NT2/D1 (cell line): Measurements from ENCODE around the gene THAP9.

Experiments used
- SUZ12 ChIP-seq: IDR thresholded peaks from 2 replicates; pipeline ENCODE4 v1.6.1; 2011; ENCODE audit not compliant: insufficient read length, insufficient read depth; ENCODE audit errors: extremely low read depth
- YY1 ChIP-seq: IDR thresholded peaks from 2 replicates; pipeline ENCODE4 v1.6.1; 2011; ENCODE audit not compliant: insufficient read length, insufficient read depth

DNA sequence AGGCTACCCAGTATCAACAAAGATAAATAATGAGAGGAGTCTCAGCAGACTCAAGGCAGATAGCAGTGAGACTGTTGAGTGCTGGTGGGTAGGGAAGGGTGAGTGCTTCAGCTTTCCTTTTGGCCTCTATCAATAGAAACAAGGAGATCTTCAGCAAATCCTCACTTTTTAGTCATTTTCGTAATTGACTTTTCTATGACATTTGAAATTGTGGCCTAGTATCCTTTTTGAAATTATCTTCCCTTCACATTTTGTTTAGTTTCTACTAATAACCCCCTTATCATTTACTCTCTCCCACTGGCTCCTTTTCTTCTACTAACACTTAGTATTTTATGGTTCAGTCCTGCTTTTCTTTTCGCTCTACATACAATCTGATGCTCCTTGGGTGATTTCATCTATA, 65.2 kb downstream of the THAP9 start:
- TF ChIP-seq SUZ12: no peak
- no peak for TF ChIP-seq YY1
